Osteocyte (in vitro differentiated cells): Measurements from ENCODE around the gene CBLB. TPM values are rescaled to one million over a fixed set of nuclear protein-coding genes. Genes with fewer than 3 reads are reported as not detected.

Experiments
- DNase-seq: peaks from one replicate; pipeline ENCODE4 v3.0.0; 2021; ENCODE audit warnings: mixed read lengths; ENCODE audit not compliant: unreplicated experiment; ENCODE audit errors: extremely low spot score
- H3K27ac Mint-ChIP-seq: one replicate; pipeline ENCODE4 v1.8.0; 2021; ENCODE audit warnings: mild to moderate bottlenecking, mixed read lengths; ENCODE audit not compliant: unreplicated experiment
- H3K27me3 Mint-ChIP-seq: one replicate; pipeline ENCODE4 v1.8.0; 2021; ENCODE audit warnings: mixed read lengths; ENCODE audit not compliant: unreplicated experiment
- H3K36me3 Mint-ChIP-seq: one replicate; pipeline ENCODE4 v1.8.0; 2021; ENCODE audit warnings: mixed read lengths; ENCODE audit not compliant: unreplicated experiment
- H3K4me1 Mint-ChIP-seq: one replicate; pipeline ENCODE4 v1.8.0; 2021; ENCODE audit warnings: mixed read lengths; ENCODE audit not compliant: unreplicated experiment
- H3K4me3 Mint-ChIP-seq: one replicate; pipeline ENCODE4 v1.8.0; 2021; ENCODE audit warnings: mild to moderate bottlenecking, moderate library complexity, mixed read lengths; ENCODE audit not compliant: unreplicated experiment
- H3K9me3 Mint-ChIP-seq: one replicate; pipeline ENCODE4 v1.8.0; 2021; ENCODE audit warnings: mixed read lengths; ENCODE audit not compliant: unreplicated experiment
- total RNA-seq: library from RNA; stranded (reverse); gene quantifications from 2 replicates; pipeline ENCODE4 v1.2.1, GENCODE V29; 2021
- TF ChIP-seq, protein P1 (sequence below): fragments of 200-600 bp; sonication (generic); IDR thresholded peaks from 2 replicates; pipeline ENCODE4 v1.5.0; 2021; ENCODE audit warnings: antibody characterized with exemption, mild to moderate bottlenecking, moderate library complexity

The CBLB gene
- total RNA-seq, 1 donor from 2014 or later: 28.8 TPM

DNA sequence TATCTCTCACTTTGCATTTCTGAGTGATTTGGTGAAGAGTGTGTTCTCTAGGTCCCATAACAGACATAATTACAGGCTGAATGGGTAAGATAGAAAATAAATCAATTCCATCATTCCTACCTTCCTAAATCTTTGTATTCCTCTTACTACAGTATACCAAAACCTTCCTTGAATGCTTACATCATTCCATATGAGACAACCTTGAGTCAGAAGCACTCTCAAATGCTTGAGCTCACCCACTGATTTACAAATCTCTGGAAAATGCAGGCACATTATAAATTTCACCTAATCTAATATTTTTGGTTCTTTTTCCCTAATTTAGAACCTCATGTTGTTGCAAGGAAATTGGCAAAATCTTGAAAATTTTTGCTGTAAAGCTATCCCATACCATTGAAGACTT lies 239.1 kb downstream of the CBLB start:
- Mint-ChIP-seq H3K4me3 (no peak overlapping the region), H3K4me1 (no peaks in the 10 kb centered on the region), H3K27me3 (no peaks in the 10 kb centered on the region), H3K36me3 (no peaks in the 10 kb centered on the region), H3K9me3 (no peaks in the 10 kb centered on the region), H3K27ac (no peak overlapping the region)
- no peak for DNase-seq
- TF ChIP-seq, protein P1, sequence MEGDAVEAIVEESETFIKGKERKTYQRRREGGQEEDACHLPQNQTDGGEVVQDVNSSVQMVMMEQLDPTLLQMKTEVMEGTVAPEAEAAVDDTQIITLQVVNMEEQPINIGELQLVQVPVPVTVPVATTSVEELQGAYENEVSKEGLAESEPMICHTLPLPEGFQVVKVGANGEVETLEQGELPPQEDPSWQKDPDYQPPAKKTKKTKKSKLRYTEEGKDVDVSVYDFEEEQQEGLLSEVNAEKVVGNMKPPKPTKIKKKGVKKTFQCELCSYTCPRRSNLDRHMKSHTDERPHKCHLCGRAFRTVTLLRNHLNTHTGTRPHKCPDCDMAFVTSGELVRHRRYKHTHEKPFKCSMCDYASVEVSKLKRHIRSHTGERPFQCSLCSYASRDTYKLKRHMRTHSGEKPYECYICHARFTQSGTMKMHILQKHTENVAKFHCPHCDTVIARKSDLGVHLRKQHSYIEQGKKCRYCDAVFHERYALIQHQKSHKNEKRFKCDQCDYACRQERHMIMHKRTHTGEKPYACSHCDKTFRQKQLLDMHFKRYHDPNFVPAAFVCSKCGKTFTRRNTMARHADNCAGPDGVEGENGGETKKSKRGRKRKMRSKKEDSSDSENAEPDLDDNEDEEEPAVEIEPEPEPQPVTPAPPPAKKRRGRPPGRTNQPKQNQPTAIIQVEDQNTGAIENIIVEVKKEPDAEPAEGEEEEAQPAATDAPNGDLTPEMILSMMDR: no peak

DNA sequence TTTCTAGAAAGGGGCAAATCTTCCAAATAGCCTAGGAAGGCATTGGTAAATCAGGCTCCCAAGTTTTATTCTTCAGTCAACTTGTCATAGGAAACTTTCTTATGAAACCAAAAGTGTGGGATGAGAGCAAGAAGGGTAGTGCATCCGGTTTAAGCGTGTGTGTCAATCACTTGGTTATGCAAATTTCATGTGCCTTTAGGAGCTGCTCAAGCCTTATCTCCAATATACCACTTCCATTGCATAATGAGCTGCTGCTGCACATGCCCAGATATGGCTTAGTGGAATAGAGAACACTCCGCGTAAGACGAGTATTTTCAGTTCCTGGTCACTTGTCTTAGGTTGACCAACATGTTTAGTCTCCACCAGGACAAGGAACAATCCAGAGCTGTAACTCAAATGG lies 242.1 kb downstream of the CBLB start:
- Mint-ChIP-seq H3K36me3 (no peaks in the 10 kb centered on the region), H3K4me3 (no peak overlapping the region), H3K27me3 (no peaks in the 10 kb centered on the region), H3K4me1 (no peaks in the 10 kb centered on the region), H3K27ac (no peak overlapping the region), H3K9me3 (no peaks in the 10 kb centered on the region)
- DNase-seq: no peak
- TF ChIP-seq, protein P1: no peak

DNA sequence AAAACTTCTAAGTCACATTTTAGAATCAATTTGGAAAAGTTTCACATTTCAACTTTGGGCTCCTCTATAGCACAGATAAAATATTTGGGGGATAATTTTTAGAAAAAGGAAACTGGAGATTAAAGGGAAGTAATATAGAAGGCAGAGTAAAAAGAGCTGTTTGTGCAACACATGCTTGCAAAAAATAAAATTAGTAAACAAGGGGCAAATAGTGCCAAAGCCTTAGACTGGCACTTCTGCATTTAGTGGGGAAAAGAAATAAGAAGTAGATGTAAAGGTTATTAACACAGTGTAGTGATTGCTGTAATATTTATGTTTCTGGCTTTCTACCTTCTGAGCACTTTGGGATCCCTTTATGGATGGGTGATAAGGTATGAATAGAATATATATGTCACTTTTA lies 246.6 kb downstream of the CBLB start:
- no peaks in the 10 kb centered on the region for H3K36me3 Mint-ChIP-seq
- H3K9me3 Mint-ChIP-seq: no peaks in the 10 kb centered on the region
- no peak overlapping the region for H3K4me3 Mint-ChIP-seq
- H3K27me3 Mint-ChIP-seq: no peaks in the 10 kb centered on the region
- no peak for DNase-seq
- TF ChIP-seq, protein P1: no peak
- H3K27ac Mint-ChIP-seq: no peak overlapping the region
- no peaks in the 10 kb centered on the region for H3K4me1 Mint-ChIP-seq

DNA sequence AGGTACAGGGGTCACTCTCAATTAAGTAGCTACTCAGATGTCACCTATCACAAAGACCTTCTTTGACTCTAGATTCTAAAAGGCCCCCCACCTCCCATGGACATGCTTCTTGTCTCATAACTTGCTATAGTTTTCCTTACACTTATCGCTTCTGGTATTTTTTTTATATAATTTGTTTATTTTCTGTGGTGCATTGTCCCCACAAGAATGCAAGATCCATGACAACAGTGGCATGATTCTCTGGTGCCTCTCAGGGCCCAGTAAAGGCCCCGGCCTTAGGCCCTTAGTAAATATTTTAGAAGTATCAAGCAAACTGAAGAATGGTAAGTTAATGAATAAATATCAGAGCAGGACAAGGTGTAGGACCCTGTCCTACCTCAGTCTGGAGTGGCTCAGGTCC lies 248.6 kb downstream of the CBLB start:
- Mint-ChIP-seq H3K4me1 (peaks cover 8% of the 10 kb centered on the region), H3K4me3 (no peak overlapping the region), H3K9me3 (no peaks in the 10 kb centered on the region), H3K36me3 (no peaks in the 10 kb centered on the region), H3K27ac (no peak overlapping the region), H3K27me3 (no peaks in the 10 kb centered on the region)
- TF ChIP-seq, protein P1: no peak
- no peak for DNase-seq

DNA sequence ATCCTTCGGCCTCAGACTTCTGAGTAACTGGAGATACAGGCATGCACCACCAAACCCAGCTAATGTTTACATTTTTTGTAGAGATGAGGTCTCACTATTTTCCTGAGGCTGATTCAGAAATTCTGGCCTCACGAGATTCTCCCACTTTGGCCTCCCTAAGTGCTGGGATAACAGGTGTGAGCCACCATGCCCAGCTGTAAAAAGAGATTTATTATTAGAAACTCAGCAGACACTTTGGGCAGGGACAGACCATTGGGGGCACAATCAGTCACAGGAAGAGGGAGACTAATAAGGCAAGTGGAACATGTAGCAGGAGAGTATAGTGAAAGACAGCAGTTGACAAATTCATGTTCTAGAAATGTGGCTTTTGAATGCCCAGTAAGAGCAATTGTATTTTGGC lies 249.2 kb downstream of the CBLB start:
- Mint-ChIP-seq H3K4me1 (peaks cover 8% of the 10 kb centered on the region), H3K36me3 (no peaks in the 10 kb centered on the region), H3K4me3 (no peak overlapping the region), H3K27me3 (no peaks in the 10 kb centered on the region), H3K9me3 (no peaks in the 10 kb centered on the region), H3K27ac (no peak overlapping the region)
- TF ChIP-seq, protein P1: no peak
- DNase-seq: no peak
